GM23248 (cell line): ENCODE measurements around the gene SHISAL2A.

ENCODE experiments used
- EZH2 ChIP-seq: fragments of 200-600 bp; sonication (generic); IDR thresholded peaks from 2 replicates; pipeline ENCODE4 v1.6.1; 2018; ENCODE audit warnings: antibody characterized with exemption, mild to moderate bottlenecking; ENCODE audit not compliant: insufficient read depth, poor library complexity, severe bottlenecking
- EZH2phosphoT487 ChIP-seq: fragments of 200-600 bp; sonication (generic); IDR thresholded peaks from 2 replicates; pipeline ENCODE4 v1.6.1; 2018; ENCODE audit warnings: antibody characterized with exemption, moderate library complexity, mild to moderate bottlenecking, low read depth; ENCODE audit not compliant: insufficient read depth

- TF ChIP-seq EZH2: no peak
- no peak for TF ChIP-seq EZH2phosphoT487
Observed at GRCh38 chr1:52659356-52659755, 26.4 kb downstream of the SHISAL2A start.
